GM23338 (cell line): ENCODE results near the gene PCK2. TPM values are rescaled to one million over a fixed set of nuclear protein-coding genes. Genes with fewer than 3 reads are reported as not detected.

ENCODE experiments used
- ATAC-seq: fragments of 200-7000 bp; cut with Tn5 transposase; 3 replicates; pipeline ENCODE4 v1.9.1; 2020
- DNase-seq: peaks from one replicate; pipeline ENCODE4 v3.0.0-alpha.2; 2015; ENCODE audit warnings: low spot score
- H2AFZ ChIP-seq: fragments of 200-600 bp; sonication (generic); 2 replicates; pipeline ENCODE4 v1.8.0; 2016; ENCODE audit warnings: antibody characterized with exemption, mild to moderate bottlenecking, moderate library complexity
- H3F3A ChIP-seq: fragments of 200-600 bp; sonication (generic); replicated peaks from 2 replicates; pipeline ENCODE4 v1.8.0; 2017; ENCODE audit warnings: antibody characterized with exemption, mixed run types, low read depth
- H3K27ac ChIP-seq: fragments of 200-600 bp; sonication (generic); 2 replicates; pipeline ENCODE4 v1.6.1; 2016; ENCODE audit warnings: low read depth
- H3K27me3 ChIP-seq: fragments of 200-600 bp; sonication (generic); 2 replicates; pipeline ENCODE4 v1.8.0; 2016; ENCODE audit warnings: mild to moderate bottlenecking, mixed run types, moderate library complexity; ENCODE audit not compliant: insufficient read depth
- H3K36me3 ChIP-seq: fragments of 200-600 bp; sonication (generic); 2 replicates; pipeline ENCODE4 v1.8.0; 2016; ENCODE audit warnings: mild to moderate bottlenecking; ENCODE audit not compliant: insufficient read depth
- H3K4me1 ChIP-seq: fragments of 200-600 bp; sonication (generic); 2 replicates; pipeline ENCODE4 v1.8.0; 2016; ENCODE audit warnings: mild to moderate bottlenecking, moderate library complexity; ENCODE audit not compliant: insufficient read depth
- H3K4me2 ChIP-seq: fragments of 200-600 bp; sonication (generic); 2 replicates; pipeline ENCODE4 v1.7.1; 2017; ENCODE audit warnings: mixed run types
- H3K4me3 ChIP-seq: fragments of 200-600 bp; sonication (generic); 2 replicates; pipeline ENCODE4 v1.6.1; 2016; ENCODE audit warnings: mixed run types
- H3K79me2 ChIP-seq: fragments of 200-600 bp; sonication (generic); replicated peaks from 2 replicates; pipeline ENCODE4 v1.8.0; 2017; ENCODE audit warnings: mild to moderate bottlenecking; ENCODE audit not compliant: insufficient read depth
- H3K9me2 ChIP-seq: fragments of 200-600 bp; sonication (generic); 2 replicates; pipeline ENCODE4 v1.8.0; 2017; ENCODE audit not compliant: insufficient read depth
- H4K20me1 ChIP-seq: fragments of 200-600 bp; sonication (generic); replicated peaks from 2 replicates; pipeline ENCODE4 v1.8.0; 2017; ENCODE audit warnings: mild to moderate bottlenecking; ENCODE audit not compliant: insufficient read depth
- H3K27ac Mint-ChIP-seq: 2 replicates; pipeline ENCODE4 v1.8.0; 2020; ENCODE audit warnings: inconsistent platforms, mild to moderate bottlenecking, moderate library complexity, mixed read lengths
- H3K27me3 Mint-ChIP-seq: 3 replicates; pipeline ENCODE4 v1.8.0; 2022; ENCODE audit warnings: low read depth, mild to moderate bottlenecking, moderate library complexity, mixed read lengths, inconsistent platforms; ENCODE audit not compliant: insufficient read depth, poor library complexity
- H3K36me3 Mint-ChIP-seq: 3 replicates; pipeline ENCODE4 v1.8.0; 2021; ENCODE audit warnings: low read depth, mild to moderate bottlenecking, inconsistent platforms, moderate library complexity, mixed read lengths
- H3K4me1 Mint-ChIP-seq: 3 replicates; pipeline ENCODE4 v1.8.0; 2020; ENCODE audit warnings: mild to moderate bottlenecking, inconsistent platforms, mixed read lengths
- H3K4me3 Mint-ChIP-seq: 3 replicates; pipeline ENCODE4 v1.8.0; 2021; ENCODE audit warnings: moderate library complexity, mild to moderate bottlenecking, inconsistent platforms, mixed read lengths
- H3K9me3 Mint-ChIP-seq: 3 replicates; pipeline ENCODE4 v1.8.0; 2020; ENCODE audit warnings: moderate library complexity, mild to moderate bottlenecking, inconsistent platforms, mixed read lengths
- EZH2phosphoT487 ChIP-seq: fragments of 200-600 bp; sonication (generic); IDR thresholded peaks from one replicate; pipeline ENCODE4 v1.8.1; 2018; ENCODE audit warnings: antibody characterized with exemption; ENCODE audit not compliant: unreplicated experiment
- NANOG ChIP-seq: IDR thresholded peaks from 2 replicates; pipeline ENCODE4 v1.6.1; 2016; ENCODE audit warnings: antibody characterized with exemption, borderline replicate concordance
- STAT1 ChIP-seq: IDR thresholded peaks from one replicate; pipeline ENCODE4 v1.6.1; 2016; ENCODE audit warnings: antibody characterized with exemption; ENCODE audit not compliant: unreplicated experiment
- ZNF331 ChIP-seq: fragments of 250-450 bp; sonication (Bioruptor Pico); IDR thresholded peaks from 2 replicates; pipeline ENCODE4 v1.5.0; 2020; ENCODE audit warnings: low read depth, mild to moderate bottlenecking, moderate library complexity
- ZNF462 ChIP-seq: fragments of 250-450 bp; sonication (Bioruptor Pico); IDR thresholded peaks from 2 replicates; pipeline ENCODE4 v1.5.0; 2020; ENCODE audit warnings: mild to moderate bottlenecking, moderate library complexity
- polyA plus RNA-seq: library from polyadenylated mRNA; unstranded; fragments of >200 nt; fragmentation: Nextera tagmentation; extraction: Ambion mirVana; gene quantifications from 2 replicates; pipeline ENCODE4 v1.2.1, GENCODE V29; 2016
- total RNA-seq: library from RNA; depleted of rRNA; stranded (reverse); fragments of >200 nt; shearing (Covaris generic); gene quantifications from 2 replicates; pipeline ENCODE4 v1.2.3, GENCODE V29; 2014

Gene PCK2
- total and polyA plus RNA-seq, 2 experiments from 2014 or later, result 53.5 to 103 TPM

GRCh38 chr14:24067133-24068082 lies 26.7 kb upstream of the PCK2 start (continued):
- no peak for TF ChIP-seq ZNF462 (CRISPR knock-in tag)

- no peak overlapping the region for H2AFZ ChIP-seq
- H4K20me1 ChIP-seq, result no peaks in the 10 kb centered on the region
- no peak overlapping the region for H3K27ac ChIP-seq
- no peaks in the 10 kb centered on the region for H3K9me3 Mint-ChIP-seq
- H3K9me2 ChIP-seq, result no peaks in the 10 kb centered on the region
- peaks cover 7% of the 10 kb centered on the region for H3K27me3 Mint-ChIP-seq
- TF ChIP-seq STAT1 (no peak), ZNF331 (CRISPR knock-in tag) (no peak), NANOG (no peak), EZH2phosphoT487 (no peak)
- H3K4me3 ChIP-seq, result no peak overlapping the region
- H3K79me2 ChIP-seq, result no peaks in the 10 kb centered on the region
- H3K4me2 ChIP-seq, result no peak overlapping the region
- no peak for DNase-seq
- no peaks in the 10 kb centered on the region for H3K36me3 ChIP-seq
- no peaks in the 10 kb centered on the region for H3K4me1 ChIP-seq
- no peak overlapping the region for H3K4me3 Mint-ChIP-seq
- no peaks in the 10 kb centered on the region for H3F3A ChIP-seq
- H3K27me3 ChIP-seq, result no peaks in the 10 kb centered on the region
- no peaks in the 10 kb centered on the region for H3K36me3 Mint-ChIP-seq
- H3K27ac Mint-ChIP-seq, result no peak overlapping the region
- no peak for ATAC-seq
- 0 out of 3 replicates have a peak, but pooled peaks cover 3% of the 10 kb centered on the region for H3K4me1 Mint-ChIP-seq
Measured at GRCh38 chr14:24068711-24069410, 25.2 kb upstream of the PCK2 start.
